Measurements from ENCODE around the gene KRT12. TPM values are rescaled to one million over a fixed set of nuclear protein-coding genes. Genes with fewer than 3 reads are reported as not detected.

Gene KRT12
- polyA plus RNA-seq (ENCODE audit: insufficient read length in 4 of 4): under 1 TPM in 1 of 4 donors, not detected in 3; 0.28 TPM

DNA sequence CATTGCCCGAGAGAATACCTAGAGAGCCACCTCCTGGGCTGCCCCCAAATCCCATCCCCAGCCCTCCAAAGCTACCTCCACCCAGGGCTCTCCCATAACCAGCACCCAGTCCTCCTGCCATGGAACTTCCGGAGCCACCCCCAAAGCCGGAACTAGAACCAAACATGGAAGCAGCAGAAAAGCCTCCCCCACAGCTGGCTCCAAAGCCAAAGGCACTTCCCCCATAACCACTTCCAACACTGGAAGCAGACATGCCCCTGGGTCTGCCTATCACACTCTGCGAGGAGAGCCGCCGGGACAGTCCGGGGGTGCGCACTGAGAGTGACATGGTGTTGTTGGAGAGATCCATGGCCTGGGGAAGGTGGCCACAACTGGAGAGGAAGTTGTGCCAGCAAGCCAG, at the start of gene KRT12:
Gene KRT12 (minus strand): TSS at position 386 of the 400 bp plus-strand sequence. CDS start 37 bp downstream, at position 349.
- DNase-seq (ENCODE audit: low read depth in 4 of 4, low spot score in 2 of 4): no peak

DNA sequence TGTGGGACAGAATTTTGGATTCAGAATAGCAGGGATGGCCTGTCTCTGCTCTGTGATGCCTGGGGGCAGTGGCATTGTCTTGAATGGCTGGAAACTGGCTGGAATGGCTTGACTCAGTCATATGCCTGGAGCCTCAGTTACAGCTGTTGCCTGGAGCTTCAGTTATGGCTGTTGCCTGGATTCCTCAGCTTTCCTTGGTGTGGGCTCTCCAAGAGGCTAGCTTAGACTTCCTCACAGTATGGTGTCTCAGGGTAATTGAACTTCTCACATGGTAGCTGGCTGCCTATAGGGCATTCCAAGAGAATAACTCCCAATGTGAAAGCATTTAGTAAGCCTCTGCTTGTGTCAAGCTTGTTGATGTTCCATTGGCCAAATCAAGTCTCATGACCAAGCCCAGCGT, 49.3 kb upstream of the KRT12 start:
- no peak for DNase-seq (ENCODE audit: low read depth in 4 of 4, low spot score in 2 of 4)

DNA sequence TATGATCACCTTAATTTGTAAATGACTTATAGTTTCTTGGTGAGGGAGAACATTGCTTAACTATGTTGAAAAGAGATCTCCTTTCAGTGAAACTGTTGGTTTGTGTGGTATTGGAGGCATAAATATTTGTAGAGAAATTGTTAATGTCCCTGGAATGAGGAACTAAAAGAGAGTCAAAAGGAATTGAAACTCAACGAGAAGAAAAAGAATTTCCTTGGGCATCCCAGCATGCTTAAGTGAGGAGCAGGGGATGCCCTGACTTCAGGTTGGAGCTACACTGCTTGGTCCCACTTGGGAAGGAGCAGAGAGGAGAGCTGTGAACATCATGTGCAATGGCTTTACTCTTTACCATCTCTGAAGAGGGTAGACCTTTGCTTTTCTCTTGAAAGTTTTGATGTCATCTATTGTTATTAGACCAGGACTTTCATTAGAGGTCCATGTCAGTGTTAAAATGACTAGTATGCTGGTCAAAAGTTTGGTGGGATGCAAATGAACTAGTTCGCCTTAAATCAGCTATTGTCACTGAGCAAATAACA, 48.8 kb upstream of the KRT12 start:
- DNase-seq (ENCODE audit: low read depth in 4 of 4, low spot score in 2 of 4): no peak

DNA sequence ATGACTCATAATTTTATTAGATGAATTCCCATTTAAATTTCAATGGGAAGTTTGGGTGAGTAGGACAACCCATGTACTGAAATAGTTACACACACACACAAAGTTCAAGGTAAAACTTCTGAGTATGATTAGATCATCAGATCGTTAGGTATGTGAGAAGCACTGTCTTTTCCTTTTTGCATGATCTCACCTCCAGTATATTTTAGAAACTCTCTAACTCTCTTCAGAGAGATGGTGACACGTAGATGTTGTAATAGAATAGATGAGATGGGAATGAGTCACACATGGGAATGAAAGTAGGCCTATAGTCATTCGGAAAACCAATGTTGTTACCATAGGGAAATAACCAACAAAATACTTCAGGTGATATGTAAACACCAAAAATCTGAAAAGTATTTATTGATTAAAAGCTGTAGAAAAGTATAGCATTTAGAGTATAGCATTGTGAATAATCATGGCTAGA, 48.2 kb upstream of the KRT12 start:
- no peak for DNase-seq (ENCODE audit: low read depth in 4 of 4, low spot score in 2 of 4)

DNA sequence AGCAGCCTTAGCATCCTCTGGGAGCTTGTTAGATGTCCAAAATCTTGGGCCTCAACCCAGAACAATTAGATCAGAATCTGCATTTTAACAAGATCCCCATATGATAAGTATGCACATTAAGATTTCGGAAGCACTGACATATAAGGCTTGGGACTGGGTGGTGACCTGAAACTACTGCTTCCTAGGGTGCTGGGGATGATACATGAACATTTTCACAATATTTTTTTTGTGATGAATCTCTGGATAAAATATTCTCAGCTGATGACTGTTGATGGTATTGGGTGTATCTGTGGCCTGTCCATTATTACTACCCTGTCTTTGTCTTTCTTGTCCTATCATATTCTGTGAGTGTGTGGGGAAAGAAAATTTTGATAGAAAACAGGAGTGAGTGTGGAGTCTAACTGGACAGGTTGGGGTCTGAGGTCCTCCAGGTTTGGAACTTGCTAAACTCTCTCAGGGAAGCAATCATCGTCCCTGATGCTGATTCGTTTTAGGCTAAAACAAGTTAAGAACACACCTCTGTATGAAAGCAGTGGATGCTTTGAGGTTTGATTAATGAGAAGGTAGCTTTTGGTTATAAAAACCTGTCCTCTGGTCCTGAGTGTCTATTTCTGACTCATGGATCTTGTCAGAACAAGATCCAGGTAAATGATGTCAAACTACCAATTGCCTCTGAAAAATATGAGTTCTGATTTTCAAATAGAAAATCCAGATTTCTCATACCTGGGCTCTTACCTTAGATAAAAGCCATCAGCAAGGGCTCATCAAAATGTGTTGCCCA, 47.2 kb upstream of the KRT12 start:
- no peak for DNase-seq (ENCODE audit: low read depth in 4 of 4, low spot score in 2 of 4)

DNA sequence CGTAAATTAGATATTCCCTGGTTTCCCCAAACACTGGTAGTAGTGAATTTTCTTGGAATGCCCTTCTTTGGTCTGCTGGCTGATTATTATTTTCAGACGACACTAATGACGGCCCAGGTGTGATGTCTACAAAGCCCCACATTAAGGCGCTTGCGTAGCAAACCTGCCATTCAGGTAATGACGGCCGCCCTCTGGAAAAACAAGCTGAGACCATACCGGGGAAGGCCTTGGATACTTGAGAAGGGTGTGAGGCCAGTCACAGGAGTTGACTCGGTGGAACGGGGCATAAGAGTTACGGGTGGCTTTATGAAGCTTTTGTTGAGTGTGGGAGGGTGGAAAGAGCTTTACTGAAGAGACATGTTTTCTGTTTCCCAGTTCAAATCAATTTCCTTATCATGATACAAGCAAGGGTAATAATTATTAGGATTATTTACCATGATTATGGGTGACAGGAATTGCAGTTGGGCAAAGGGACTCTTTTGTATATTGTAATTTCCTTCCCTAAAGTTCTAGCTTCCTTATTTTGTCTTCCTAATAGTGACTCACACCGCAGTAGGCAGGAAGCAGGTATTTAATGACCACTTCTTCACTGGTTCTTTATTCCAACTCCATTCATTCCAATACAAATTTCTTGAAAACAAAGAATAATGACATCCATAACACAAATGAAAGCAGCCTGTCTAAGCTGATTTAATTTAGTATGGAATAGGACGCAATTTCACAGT, 45.6 kb upstream of the KRT12 start:
- DNase-seq (ENCODE audit: low read depth in 4 of 4, low spot score in 2 of 4): no peak

DNA sequence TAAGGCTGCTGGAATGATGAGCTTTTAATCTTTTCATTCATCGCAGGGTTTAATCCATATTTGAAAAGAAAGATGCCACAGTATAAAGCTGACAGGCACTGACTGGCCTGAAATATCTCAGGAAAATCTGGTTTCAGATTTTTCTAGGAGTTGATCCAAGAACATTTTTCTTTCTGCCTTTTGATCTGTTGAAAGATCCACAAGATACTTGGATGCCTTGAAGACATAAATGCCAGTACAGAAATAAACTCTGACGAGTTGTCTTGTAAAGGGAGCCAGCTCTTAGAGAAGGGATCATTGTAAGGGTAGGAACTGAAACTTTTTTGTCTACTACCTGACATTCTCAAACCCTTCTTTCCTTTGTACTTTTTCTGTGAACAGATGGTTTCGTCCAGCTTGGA, 43.4 kb upstream of the KRT12 start:
- DNase-seq (ENCODE audit: low read depth in 4 of 4, low spot score in 2 of 4): no peak

DNA sequence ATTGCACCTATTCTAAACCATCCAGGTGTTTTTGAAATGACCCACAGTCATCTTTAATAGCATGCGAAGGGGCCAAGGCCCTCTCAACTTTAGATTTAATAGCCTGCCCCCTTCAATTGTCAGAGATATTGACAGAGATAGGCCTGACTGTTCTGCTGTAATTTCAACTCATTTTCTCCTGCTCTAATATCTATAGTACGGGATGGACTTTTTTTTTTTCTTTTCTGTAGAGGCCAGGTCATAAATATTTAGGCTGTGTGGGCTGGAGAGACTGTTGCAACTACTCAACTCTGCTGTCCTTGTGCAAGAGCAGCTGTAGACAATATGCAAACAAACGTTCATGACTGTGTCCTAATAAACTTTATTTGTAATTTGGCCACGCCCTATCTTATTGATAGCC, 42.7 kb upstream of the KRT12 start:
- DNase-seq (ENCODE audit: low read depth in 4 of 4, low spot score in 2 of 4): no peak

DNA sequence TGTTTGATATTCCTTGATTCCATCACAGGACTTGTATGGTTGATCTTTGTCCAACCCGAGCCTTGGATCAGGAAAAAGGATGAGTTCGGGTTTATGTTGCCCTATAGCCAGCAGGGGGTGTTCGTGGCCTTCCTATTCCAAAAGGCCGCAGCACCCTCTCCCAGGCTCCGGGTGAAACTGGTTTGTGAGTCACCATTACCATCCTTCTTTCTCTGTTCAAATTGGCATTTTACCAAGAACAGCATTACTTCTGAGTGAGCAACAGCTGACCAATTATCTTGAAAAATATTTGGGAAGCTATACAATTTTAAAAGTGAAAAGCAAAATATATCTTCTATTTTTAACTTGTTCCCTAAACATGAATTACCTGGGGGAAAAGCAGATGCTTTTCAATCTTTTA, 42.3 kb upstream of the KRT12 start:
- peak; percentile 39 to 80 (median 52) for DNase-seq (ENCODE audit: low read depth in 4 of 4, low spot score in 2 of 4)

DNA sequence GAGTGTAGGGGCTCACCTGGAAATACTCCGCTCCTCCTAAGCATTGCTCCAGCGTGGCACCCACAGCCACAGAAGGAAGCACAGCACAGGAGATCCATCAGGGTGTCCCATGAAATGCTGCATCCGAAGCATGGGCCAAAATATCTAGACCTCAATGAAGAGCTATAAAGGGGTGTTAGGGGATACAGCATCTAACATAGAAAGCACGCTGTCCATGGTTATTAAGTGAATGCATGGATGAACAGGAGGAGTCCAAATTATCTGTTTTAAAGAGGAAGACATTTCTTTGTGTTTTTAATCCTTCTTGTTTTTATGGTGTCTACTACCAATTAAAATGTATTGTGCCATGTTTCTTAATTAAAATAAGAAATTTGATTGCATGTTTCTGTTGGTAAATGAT, 39.6 kb upstream of the KRT12 start:
- no peak for DNase-seq (ENCODE audit: low read depth in 4 of 4, low spot score in 2 of 4)

DNA sequence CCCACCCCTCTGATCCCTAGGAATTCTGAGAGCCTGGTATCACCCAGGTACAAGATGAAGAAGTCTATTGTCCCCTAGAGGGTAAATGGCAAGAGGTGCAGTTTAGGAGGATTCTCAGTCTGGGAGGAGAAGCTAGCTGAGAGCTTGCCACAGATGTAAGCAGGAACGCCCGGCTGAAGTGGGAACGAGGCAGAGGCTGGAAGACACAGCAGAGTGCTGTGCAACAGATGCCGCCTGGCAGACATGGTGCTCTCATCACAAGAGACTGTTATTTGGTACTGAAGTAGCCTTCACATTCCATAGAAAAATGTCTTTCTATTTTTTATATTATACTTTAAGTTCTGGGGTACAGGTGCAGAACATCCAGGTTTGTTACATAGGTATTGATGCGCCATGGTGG, 38.3 kb upstream of the KRT12 start:
- DNase-seq (ENCODE audit: low read depth in 4 of 4, low spot score in 2 of 4): no peak

DNA sequence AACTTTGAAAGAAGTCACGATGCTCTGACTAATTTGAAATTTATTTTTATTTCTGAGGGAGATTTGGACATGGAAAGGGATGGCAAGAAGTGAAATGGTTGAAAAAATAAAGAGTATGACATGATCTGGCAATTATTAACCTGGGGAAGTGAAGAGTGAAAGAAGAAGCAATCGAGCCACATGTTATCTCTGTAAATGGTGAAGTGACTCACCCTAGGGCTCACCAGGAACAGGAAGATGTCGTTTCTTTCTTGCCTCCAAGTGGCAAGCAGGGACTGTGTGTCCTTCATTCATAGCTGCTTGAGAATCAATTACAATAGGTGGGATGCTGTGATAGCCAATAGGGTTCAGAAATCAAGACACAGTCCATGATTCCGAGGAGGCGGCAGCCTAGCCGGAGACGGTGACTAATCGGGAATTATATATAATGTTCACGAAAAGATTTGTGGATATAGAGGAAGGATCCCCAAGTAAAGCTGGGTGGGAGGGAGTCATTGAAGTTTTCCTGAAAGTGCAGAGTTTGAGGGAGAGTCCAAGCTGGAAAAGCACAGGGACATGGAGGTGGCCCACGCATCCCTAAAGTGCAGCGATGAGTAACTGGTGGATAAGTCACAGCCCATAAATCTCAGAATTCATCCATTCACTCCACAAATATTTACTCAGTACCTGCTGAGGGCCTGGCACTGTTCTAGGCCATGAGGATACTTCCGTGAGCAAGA, 36.3 kb upstream of the KRT12 start:
- DNase-seq (ENCODE audit: low read depth in 4 of 4, low spot score in 2 of 4): no peak

DNA sequence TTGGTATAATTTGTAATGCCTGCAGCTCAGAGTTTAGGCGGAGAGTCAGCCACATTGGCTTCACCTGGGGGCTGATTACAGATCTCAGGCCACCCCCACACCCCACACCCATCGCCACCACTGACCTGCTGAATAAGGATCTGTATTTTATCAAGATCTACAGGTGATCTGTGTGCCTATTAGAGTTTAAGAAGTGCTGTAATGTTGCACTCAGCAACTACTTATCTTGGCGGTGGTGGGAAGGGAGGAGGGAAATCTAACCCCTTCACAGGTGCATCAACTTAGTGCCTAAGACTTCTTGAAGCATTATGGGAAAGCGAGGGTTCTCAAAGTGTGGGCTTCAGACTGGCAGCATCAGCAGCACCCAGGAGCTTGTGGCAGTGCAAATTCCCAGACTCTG, 35.5 kb upstream of the KRT12 start:
- DNase-seq (ENCODE audit: low read depth in 4 of 4, low spot score in 2 of 4): no peak

DNA sequence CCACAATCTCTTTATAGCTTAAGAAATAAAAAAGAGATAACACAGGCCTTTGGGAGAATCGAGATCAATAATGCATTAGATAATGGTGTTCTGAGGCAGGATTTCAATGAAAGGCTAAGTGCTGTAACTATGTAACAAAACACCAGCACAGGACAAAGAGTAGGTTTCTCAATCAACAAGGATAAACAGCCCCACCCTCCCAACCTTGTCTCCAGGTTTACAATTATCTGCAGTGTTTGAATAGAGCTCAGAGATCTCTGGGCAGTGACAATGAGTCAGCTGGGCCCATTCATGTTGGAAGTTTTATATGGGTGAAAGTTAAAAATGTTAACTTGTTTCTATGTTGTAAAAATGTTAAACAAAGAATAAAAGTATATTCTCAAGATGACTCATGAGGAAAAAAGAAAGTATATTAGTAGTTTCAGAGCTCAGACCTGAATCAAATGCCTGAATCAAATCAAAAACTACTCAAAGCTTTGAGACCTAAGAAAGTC, 35.0 kb upstream of the KRT12 start:
- DNase-seq (ENCODE audit: low read depth in 4 of 4, low spot score in 2 of 4): no peak

DNA sequence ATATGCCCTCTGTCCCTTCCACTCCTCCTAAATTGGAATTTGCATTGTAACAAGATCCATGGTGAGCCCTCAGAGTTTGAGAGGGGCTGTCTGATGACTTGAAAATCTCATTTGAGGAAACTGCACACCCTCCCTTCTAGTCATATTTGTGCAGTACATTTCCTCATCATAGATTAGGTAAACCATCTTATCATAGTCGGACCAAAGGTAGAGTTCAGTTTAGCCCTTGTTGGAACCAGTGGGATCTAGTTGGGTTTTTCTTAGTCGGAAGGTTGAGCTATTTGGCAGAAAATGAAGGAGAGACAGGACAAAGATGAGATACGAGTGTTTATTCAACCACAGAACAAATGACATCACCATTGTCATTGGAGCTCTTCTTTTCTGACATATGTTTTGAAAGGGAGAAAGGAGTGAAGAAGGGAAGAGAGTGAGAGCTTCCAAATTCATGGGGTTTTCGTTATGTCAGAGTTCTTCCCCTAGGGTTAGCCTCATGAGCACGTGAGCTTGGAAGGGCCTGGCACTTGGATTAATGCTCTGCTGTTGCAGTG, 33.9 kb upstream of the KRT12 start:
- DNase-seq (ENCODE audit: low read depth in 4 of 4, low spot score in 2 of 4): no peak

DNA sequence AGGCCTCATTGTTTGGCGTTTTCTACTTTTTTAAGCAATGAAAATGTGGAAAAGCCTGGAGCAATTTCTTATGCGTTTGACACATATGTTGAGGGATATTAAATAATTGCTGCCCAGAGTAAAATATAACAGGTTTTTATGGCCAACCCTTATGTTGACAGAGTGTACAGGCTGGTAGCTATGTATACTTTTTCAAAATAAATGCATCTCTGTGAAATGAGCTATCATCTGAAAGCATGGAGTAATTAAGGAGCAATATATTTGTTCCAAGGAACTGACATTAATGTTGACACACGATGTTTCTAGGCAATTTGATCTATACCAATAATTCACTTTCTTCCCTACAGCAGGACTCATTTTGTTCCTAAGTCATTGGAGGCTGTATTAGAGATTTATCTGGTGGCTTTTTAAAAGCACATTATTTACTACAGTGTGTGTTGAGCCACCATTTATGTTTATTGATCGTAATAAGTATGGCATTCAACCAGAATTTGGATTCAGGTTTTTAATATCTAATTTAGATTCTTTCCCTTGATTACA, 30.0 kb upstream of the KRT12 start:
- no peak for DNase-seq (ENCODE audit: low read depth in 4 of 4, low spot score in 2 of 4)

DNA sequence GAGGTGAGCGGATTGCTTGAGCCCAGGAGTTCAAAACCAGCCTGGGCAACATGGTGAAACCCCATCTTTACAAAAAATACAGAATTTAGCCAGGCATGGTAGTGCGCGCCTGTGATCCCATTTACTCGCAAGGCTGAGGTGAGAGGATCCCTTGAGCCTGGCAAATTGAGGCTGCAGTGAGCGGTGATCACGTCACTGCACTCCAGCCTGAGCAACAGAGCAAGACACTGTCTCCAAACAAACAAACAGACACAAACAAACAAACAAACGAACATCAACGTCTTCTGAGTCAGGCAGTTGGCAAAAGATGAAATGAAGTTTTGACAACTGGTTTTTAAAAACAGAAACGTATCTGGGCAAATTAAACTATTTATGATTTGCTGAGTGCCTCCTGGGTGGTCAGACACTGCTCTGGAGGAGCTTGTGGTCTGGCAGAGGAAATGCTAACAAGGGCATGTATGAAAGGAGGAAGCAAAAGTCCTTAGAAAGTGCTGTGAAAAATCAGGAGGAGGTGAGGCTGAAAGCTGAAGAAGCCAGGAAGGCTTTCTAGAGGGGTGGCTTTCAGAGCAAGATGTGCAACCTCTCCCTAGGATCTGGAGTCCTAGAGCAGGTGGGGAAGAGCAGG, 28.2 kb upstream of the KRT12 start:
- no peak for DNase-seq (ENCODE audit: low read depth in 4 of 4, low spot score in 2 of 4)

DNA sequence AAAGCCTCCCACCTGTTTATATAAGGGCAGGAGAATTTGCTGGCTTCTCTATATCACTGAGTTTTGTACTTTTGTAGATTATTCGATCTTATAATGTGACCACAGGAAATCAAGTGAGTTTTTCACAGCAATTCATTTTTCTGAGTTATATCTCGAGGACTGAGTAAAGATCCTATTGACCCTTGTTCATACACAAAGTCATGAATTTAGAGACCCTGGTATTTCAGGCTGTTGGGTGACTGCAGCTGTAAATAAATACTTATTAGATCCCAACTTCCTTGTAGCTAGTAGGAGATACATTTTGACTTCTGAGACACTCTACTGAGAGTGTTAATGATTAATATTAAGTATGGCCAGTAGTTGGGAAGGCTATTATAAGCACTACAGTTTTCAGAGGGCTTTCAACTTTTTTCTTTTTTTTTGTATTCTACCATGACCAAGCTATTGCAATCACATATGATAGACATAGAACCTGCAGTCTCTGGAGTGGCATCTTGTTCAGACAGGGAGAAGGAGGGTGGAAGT, 21.2 kb upstream of the KRT12 start:
- no peak for DNase-seq (ENCODE audit: low read depth in 4 of 4, low spot score in 2 of 4)

DNA sequence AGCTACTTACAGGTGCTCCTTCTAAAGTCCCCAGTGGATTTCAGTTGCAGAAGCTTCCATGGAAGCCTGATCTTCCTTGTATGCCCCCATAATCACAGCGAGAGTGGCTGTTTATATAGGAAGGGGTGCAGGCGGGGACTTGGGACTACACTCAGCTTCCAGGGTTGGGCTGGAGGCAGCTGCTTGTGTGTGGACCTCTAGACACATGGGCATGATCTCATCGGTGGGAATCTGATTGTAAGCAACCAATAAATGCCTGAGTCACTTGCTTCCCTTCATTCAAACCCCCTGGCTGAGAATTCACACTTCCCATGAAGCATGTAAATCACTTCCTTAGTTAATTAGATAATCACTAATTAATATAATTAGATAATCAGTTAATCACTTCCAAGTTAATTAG, 19.1 kb upstream of the KRT12 start:
- DNase-seq (ENCODE audit: low read depth in 4 of 4, low spot score in 2 of 4): no peak

All from left renal cortex interstitium (tissue), 4 donors.